Spleen (tissue), 11 donors: ENCODE results near the gene CENPO. TPM values are rescaled to one million over a fixed set of nuclear protein-coding genes. Genes with fewer than 3 reads are reported as not detected.

ENCODE experiments used
- DNase-seq: peaks from one replicate; pipeline ENCODE4 v3.0.0-alpha.2; 2020
- H3K27ac ChIP-seq, 8 donors: fragments of 200-600 bp; sonication (generic) in 7 of 8; 1 replicate in 4 of 8; 2 replicates in 4 of 8; pipeline versions ENCODE4 v1.5.0 to v1.8.0; 2016 to 2021; ENCODE audit warnings: inconsistent platforms in 4 of 8, mild to moderate bottlenecking in 4 of 8, moderate library complexity in 1 of 8
- H3K27me3 ChIP-seq, 7 donors: fragments of 200-600 bp; sonication (generic) in 6 of 7; replicated peaks in 1 of 7; 1 replicate in 4 of 7; 2 replicates in 3 of 7; pipeline versions ENCODE4 v1.5.0 to v1.8.0; 2016 to 2021; ENCODE audit warnings: inconsistent platforms in 3 of 7, mild to moderate bottlenecking in 1 of 7
- H3K36me3 ChIP-seq, 6 donors: fragments of 200-600 bp; sonication (generic) in 5 of 6; 1 replicate in 4 of 6; 2 replicates in 2 of 6; pipeline versions ENCODE4 v1.5.0 to v1.8.0; 2016 to 2021; ENCODE audit warnings: inconsistent platforms in 2 of 6
- H3K4me1 ChIP-seq, 6 donors: fragments of 200-600 bp; sonication (generic) in 5 of 6; 1 replicate in 3 of 6; 2 replicates in 3 of 6; pipeline versions ENCODE4 v1.5.0 to v1.8.0; 2016 to 2021; ENCODE audit warnings: inconsistent platforms in 3 of 6
- H3K4me3 ChIP-seq, 8 donors: fragments of 200-600 bp; sonication (generic) in 7 of 8; 1 replicate in 4 of 8; 2 replicates in 4 of 8; pipeline versions ENCODE4 v1.5.0 to v1.8.0; 2016 to 2021; ENCODE audit warnings: inconsistent platforms in 4 of 8, mild to moderate bottlenecking in 4 of 8, moderate library complexity in 2 of 8
- H3K9me3 ChIP-seq, 8 donors: fragments of 200-600 bp; sonication (generic) in 7 of 8; 1 replicate in 4 of 8; 2 replicates in 4 of 8; pipeline versions ENCODE4 v1.5.0 to v1.8.0; 2016 to 2021; ENCODE audit warnings: inconsistent platforms in 4 of 8
- POLR2A ChIP-seq, 3 donors: fragments of 450-650 bp; IDR thresholded peaks; one replicate each; pipeline ENCODE4 v1.5.1; 2017; ENCODE audit warnings: antibody characterized with exemption in 3 of 3, mild to moderate bottlenecking in 1 of 3
- POLR2AphosphoS5 ChIP-seq, 3 donors: sonication (generic); formaldehyde crosslinking; IDR thresholded peaks; one replicate each; pipeline ENCODE4 v1.5.1; 2017; ENCODE audit warnings: antibody characterized with exemption in 3 of 3
- WGBS, 5 donors: extraction: QIAGEN DNeasy Blood & Tissue Kit in 3 of 5; methylation state at CpG; one replicate each; pipeline versions ENCODE4 v1.1.5 to v1.1.7; 2013 to 2018; 5-methylcytosine and 5-hydroxymethylcytosine counted together
- intact Hi-C: fragments of 100-400 bp; cut with DNase I; formaldehyde crosslinking; loops from one replicate; pipeline ENCODE4 v1.15.0; 2023; ENCODE audit warnings: low total_unique reads
- polyA plus RNA-seq, 3 donors: library from polyadenylated mRNA; stranded (reverse); fragments of 200-250 nt; gene quantifications; one replicate each; pipeline ENCODE4 v1.2.1, GENCODE V29; 2013
- total RNA-seq, 7 donors: library from RNA; depleted of rRNA in 3 of 7; stranded (reverse); fragments of >200 nt in 3 of 7; fragmentation: NEBNext Ultra II Directional in 4 of 7; extraction: Animal tissue kit (Norgen Biotek cat#: 25700) in 4 of 7; gene quantifications; one replicate each; pipeline versions ENCODE4 v1.1.0 to v1.2.1, GENCODE V29; 2016 to 2021
- TF ChIP-seq, protein P1 (sequence below), 11 experiments: fragments of 200-600 bp in 7 of 11; fragments of 450-650 bp in 4 of 11; sonication (generic) in 4 of 11; IDR thresholded peaks in 8 of 11; conservative IDR thresholded peaks in 3 of 11; 1 replicate in 7 of 11; 2 replicates in 4 of 11; pipeline versions ENCODE4 v1.4.0 to v1.8.0; 2016 to 2021; ENCODE audit warnings: antibody characterized with exemption in 11 of 11, inconsistent platforms in 4 of 11, mild to moderate bottlenecking in 1 of 11
- donor health status: healthy with polysubstance abuse.
- donor health status: DM: no; HTN: no; CAD: no; lungs with moderate emphysema.
- donor health status: DM: no; HTN: no; CAD: no.
- donor health status: Bipolar disorder and iron deficiency.
- donor health status: healthy.
- donor health status: DM: no; HTN: no; CAD: no.
- donor health status: DM: yes; HTN: yes; CAD: no.

Gene CENPO
- total and polyA plus RNA-seq, 10 donors, result 1.7 to 10.4 (median 8.2) TPM

GRCh38 chr2:24844023-24844685, 50.9 kb downstream of the CENPO start:
- H3K27me3 ChIP-seq, result no peaks in the 10 kb centered on the region
- intact Hi-C loops, result no loop called here
- H3K27ac ChIP-seq, result no peak overlapping the region
- peaks cover 0 to 15% (median 7%) of the 10 kb centered on the region in 8 donors for H3K9me3 ChIP-seq
- TF ChIP-seq, protein P1, sequence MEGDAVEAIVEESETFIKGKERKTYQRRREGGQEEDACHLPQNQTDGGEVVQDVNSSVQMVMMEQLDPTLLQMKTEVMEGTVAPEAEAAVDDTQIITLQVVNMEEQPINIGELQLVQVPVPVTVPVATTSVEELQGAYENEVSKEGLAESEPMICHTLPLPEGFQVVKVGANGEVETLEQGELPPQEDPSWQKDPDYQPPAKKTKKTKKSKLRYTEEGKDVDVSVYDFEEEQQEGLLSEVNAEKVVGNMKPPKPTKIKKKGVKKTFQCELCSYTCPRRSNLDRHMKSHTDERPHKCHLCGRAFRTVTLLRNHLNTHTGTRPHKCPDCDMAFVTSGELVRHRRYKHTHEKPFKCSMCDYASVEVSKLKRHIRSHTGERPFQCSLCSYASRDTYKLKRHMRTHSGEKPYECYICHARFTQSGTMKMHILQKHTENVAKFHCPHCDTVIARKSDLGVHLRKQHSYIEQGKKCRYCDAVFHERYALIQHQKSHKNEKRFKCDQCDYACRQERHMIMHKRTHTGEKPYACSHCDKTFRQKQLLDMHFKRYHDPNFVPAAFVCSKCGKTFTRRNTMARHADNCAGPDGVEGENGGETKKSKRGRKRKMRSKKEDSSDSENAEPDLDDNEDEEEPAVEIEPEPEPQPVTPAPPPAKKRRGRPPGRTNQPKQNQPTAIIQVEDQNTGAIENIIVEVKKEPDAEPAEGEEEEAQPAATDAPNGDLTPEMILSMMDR (IDR thresholded peaks at IDR 0.05 in 8 of 11, conservative IDR thresholded peaks at IDR 0.05 in 3 of 11), result no peak
- TF ChIP-seq POLR2A (IDR thresholded peaks at IDR 0.05) (no peak), POLR2AphosphoS5 (IDR thresholded peaks at IDR 0.05) (no peak)
- H3K4me1 ChIP-seq, result no peaks in the 10 kb centered on the region
- no peak overlapping the region for H3K4me3 ChIP-seq
- 92 to 99% (median 96%) methylated on average over 8 to 9 of the region's 9 CpGs for WGBS, 5 donors
- H3K36me3 ChIP-seq, result peaks cover 0 to 48% (median 24%) of the 10 kb centered on the region in 6 donors
- peak; percentile 48 for DNase-seq

GRCh38 chr2:24845691-24846090, 52.5 kb downstream of the CENPO start:
- no peak for TF ChIP-seq POLR2AphosphoS5 (IDR thresholded peaks at IDR 0.05)
- no peak for TF ChIP-seq POLR2A (IDR thresholded peaks at IDR 0.05)
- TF ChIP-seq, protein P1 (IDR thresholded peaks at IDR 0.05 in 8 of 11, conservative IDR thresholded peaks at IDR 0.05 in 3 of 11), result no peak
- 94 to 99% (median 96%) methylated on average over 5 of the region's 5 CpGs for WGBS, 5 donors
- no peak overlapping the region for H3K4me3 ChIP-seq
- H3K36me3 ChIP-seq, result peaks cover 0 to 32% (median 18%) of the 10 kb centered on the region in 6 donors
- H3K27ac ChIP-seq, result no peak overlapping the region
- intact Hi-C loops, result no loop called here
- H3K9me3 ChIP-seq, result peaks cover 0 to 15% (median 7%) of the 10 kb centered on the region in 8 donors
- H3K27me3 ChIP-seq, result no peaks in the 10 kb centered on the region
- peak; percentile 47 for DNase-seq
- peaks cover 0 to 6% (median 0%) of the 10 kb centered on the region in 6 donors for H3K4me1 ChIP-seq

- Histone ChIP-seq H3K4me1 (peaks cover 0 to 21% (median 1%) of the 10 kb centered on the region in 6 donors), H3K36me3 (peaks cover 0 to 29% (median 0%) of the 10 kb centered on the region in 6 donors), H3K27me3 (no peaks in the 10 kb centered on the region), H3K27ac (peak overlapping the region in 3 of 8 donors; percentile 10 to 54 (median 28)), H3K4me3 (no peak overlapping the region), H3K9me3 (peaks cover 0 to 15% (median 7%) of the 10 kb centered on the region in 8 donors)
- intact Hi-C loops, result no loop called here
- DNase-seq, result peak; percentile 34
- TF ChIP-seq POLR2A (IDR thresholded peaks at IDR 0.05), result no peak
- TF ChIP-seq, protein P1 (IDR thresholded peaks at IDR 0.05 in 8 of 11, conservative IDR thresholded peaks at IDR 0.05 in 3 of 11), result no peak
- 63 to 84% (median 77%) methylated on average over 7 of the region's 7 CpGs for WGBS, 5 donors
These were observed 57.7 kb downstream of the CENPO start for GRCh38 chr2:24850944-24851343.

- Histone ChIP-seq H3K36me3 (peaks cover 0 to 36% (median 0%) of the 10 kb centered on the region in 6 donors), H3K27ac (no peak overlapping the region), H3K4me3 (no peak overlapping the region), H3K9me3 (peaks cover 0 to 15% (median 7%) of the 10 kb centered on the region in 8 donors), H3K4me1 (peaks cover 0 to 26% (median 1%) of the 10 kb centered on the region in 6 donors), H3K27me3 (no peaks in the 10 kb centered on the region)
- no peak for TF ChIP-seq POLR2AphosphoS5 (IDR thresholded peaks at IDR 0.05)
- no peak for TF ChIP-seq POLR2A (IDR thresholded peaks at IDR 0.05)
- TF ChIP-seq, protein P1 (IDR thresholded peaks at IDR 0.05 in 8 of 11, conservative IDR thresholded peaks at IDR 0.05 in 3 of 11), result no peak
- peak; percentile 65 for DNase-seq
- intact Hi-C loops, result no loop called here
- WGBS, 5 donors, result 81 to 98% (median 95%) methylated on average over 4 to 13 of the region's 13 CpGs
These were observed 58.8 kb downstream of the CENPO start for GRCh38 chr2:24852026-24852425.
